ENCODE results near the gene MFSD11.
"Not testable (repeated sequence)": the region's sequence is repeated elsewhere in the genome, so short reads cannot be mapped to it uniquely, and the experiment has no call there.

MFSD11 gene

GRCh38 chr17:76726776-76727718, 10.9 kb upstream of the MFSD11 start, which contains the start of gene METTL23:
Gene METTL23, plus strand, starts transcription at chr17:76726839. Its CDS starts 2,872 bp downstream, at chr17:76729711.
- peak; percentile 60 to 77 (median 67) for DNase-seq

- peak; percentile 56 to 68 (median 67) for DNase-seq
Observed at GRCh38 chr17:76727745-76728456, 10.0 kb upstream of the MFSD11 start.

GRCh38 chr17:76731800-76732733, 5.9 kb upstream of the MFSD11 start:
- not testable (repeated sequence) for DNase-seq

GRCh38 chr17:76732734-76733617, 4.9 kb upstream of the MFSD11 start:
- DNase-seq: no peak

GRCh38 chr17:76733618-76733957, 4.3 kb upstream of the MFSD11 start:
- no peak for DNase-seq

- DNase-seq: peak; percentile 41 to 55 (median 52)
Observed at GRCh38 chr17:76734080-76734840, 3.7 kb upstream of the MFSD11 start.

GRCh38 chr17:76735006-76735405, 2.9 kb upstream of the MFSD11 start:
- DNase-seq: peak; percentile 45 to 59 (median 51)

- DNase-seq: no peak
Observed at GRCh38 chr17:76735586-76736348, 2.2 kb upstream of the MFSD11 start.

- peak; percentile 83 to 91 (median 85) for DNase-seq
Observed at GRCh38 chr17:76736349-76737081, 1.4 kb upstream of the MFSD11 start.

DNA sequence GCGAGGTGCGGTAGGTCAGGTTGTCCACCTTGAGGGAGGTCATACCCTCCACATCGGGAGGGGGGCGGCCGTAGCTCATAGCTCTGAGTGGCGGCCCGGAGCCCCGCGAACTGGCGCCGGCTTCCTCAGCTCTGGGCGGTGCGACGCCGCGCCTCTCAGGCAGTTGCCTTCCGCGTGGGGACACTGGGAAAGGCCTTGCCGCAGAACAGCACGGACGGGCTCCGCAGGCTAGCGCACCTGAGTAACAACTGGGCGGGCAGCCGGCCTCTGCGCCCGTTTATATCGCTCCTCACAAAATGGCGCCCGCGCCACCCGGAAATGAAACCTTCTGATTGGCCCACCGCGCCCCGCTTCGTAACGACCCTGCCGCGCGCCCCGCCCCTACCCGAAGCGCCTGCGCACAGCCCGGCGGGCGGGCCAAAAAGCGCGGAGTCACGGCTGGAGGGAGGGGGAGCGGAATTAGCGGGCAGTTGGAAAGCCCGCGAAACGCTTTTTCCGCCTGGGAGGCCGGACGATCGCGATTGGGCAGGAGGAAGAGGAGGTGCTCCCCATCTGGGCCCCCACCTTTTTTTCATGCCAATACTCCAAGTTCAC, 740 bp upstream of the MFSD11 start, which contains the start of gene SRSF2:
Gene SRSF2, minus strand, starts transcription at position 250 of the 594 bp plus-strand sequence. Its CDS starts 171 bp downstream, at position 79.
- peak; percentile 99 to 100 (median 100) for DNase-seq

DNA sequence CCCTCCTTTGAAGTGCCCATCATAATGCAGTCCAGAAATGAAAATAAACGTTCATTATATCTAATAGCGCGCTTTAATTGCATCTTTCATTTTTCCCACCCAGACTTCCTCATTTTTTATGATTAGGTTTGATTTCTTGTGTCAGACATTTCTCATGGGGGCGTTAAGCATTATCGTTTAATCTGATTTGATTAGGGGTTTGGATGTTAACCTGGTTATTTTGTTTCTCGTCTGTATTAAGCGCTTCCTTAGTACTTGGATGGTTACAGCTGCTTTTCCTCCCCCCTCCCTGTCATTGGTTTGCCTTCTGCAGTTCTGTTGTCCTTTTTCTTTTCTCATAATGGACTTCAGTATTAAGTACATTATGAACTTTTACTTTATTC, 540 bp downstream of the MFSD11 start:
- peak in 1 of 3 donors; percentile 33 for DNase-seq

DNA sequence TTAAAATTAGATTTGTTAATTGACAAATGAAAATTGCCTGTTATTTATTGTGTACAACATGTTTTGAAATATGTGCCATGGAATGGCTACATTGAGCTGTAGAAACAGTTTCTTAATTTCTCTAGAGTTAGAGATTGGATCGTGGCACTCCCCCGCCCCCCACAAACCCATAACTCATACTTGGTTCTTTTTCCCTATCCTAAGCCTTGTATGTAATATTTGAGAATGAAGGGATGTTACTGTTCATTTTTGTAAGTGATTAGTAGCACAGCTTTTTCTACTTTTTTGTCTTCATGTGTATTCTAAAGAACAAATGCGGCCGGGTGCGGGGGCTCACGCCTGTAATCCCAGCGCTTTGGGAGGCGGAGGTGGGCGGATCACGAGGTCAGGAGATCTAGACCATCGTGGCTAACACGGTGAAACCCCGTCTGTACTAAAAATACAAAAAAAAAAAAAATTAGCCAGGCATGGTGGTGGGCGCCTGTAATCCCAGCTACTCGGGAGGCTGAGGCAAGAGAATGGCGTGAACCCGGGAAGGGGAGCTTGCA, 1.7 kb downstream of the MFSD11 start:
- DNase-seq: not testable (repeated sequence)

DNA sequence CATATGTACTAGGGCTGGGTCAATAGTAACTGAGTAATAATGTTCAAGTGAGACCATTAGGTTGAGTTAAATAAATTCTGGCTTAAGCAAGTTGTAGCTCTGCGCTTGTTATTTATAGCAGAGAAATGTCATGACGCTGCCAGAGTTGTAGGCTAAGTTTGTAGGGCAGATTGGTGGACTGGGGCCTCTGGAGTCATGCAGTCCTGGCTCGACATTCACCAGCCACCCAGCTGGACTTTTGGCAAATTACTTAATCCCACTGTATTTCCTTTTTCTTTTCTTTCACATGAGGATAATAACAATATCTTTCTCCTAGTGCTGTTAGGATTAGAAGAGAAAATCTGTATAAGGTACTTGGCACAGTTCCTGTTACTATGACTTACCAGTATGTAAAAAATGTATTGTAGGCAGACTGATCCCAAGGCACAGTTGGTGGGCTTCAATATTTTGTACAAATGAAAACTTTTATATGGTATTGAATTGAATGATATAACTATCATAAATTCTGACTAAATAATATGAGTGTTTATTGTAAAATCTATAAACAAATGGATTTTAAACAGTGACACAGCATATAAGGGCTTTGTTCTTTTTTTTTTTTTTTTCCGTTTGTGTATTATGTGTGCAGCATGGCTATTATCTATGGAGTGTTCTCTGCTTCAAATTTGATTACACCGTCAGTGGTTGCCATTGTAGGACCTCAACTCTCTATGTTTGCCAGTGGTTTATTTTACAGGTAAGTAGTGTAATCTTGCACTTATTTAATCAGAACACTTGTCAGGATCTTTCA, 2.6 kb downstream of the MFSD11 start:
- DNase-seq: no peak

GRCh38 chr17:76742958-76743357, 5.0 kb downstream of the MFSD11 start:
- peak in 2 of 3 donors; percentile 17 to 48 for DNase-seq

DNA sequence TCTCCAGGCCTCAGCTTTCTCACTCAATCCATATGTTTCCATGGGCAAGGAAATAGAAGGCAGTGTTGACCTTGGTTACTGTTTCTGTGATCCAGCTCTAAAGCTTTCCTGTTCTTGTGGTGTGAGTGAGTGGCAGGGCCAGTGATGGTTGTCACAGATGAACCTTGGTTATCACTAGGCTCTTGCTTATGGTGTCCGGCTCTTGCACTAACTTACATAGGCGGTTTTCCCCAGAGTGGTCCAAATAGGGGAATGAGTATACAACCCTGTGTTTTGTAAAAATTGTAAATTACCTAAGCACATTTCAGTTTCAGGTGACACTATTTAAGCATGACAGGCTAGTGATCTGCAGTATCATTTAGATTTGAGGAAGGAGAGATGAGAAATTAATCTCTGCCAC, 6.8 kb downstream of the MFSD11 start:
- no peak for DNase-seq

DNA sequence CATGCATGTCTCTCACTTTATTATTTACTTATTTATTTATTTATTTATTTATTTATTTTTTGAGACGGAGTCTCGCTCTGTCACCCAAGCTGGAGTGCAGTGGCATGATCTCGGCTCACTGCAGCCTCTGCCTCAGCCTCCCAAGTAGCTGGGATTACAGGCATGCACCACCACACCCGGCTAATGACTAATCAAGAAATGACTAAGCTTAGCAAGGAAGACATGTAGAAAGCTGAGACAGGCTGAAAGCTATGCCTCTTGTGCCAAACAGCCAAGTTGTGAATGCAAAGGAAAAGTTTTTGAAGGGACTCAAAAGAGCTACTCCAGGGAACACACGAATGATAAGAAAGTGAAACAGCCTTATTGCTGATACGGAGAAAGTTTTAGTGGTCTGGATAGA, 7.9 kb downstream of the MFSD11 start:
- DNase-seq: not testable (repeated sequence)

- DNase-seq: no peak
Observed at GRCh38 chr17:76747716-76748363, 9.9 kb downstream of the MFSD11 start.
